PC-3 (cell line): Measurements from ENCODE around the gene NEU3. TPM values are rescaled to one million over a fixed set of nuclear protein-coding genes. Genes with fewer than 3 reads are reported as not detected.
"Not testable (repeated sequence)": the region's sequence is repeated elsewhere in the genome, so short reads cannot be mapped to it uniquely, and the experiment has no call there.

Experiments
- ATAC-seq: fragments of 200-7000 bp; cut with Tn5 transposase; 2 replicates; pipeline ENCODE4 v1.9.1; 2020; ENCODE audit warnings: mild to moderate bottlenecking, moderate library complexity
- BruUV-seq: library from RNA; stranded (reverse); fragments of 400-500 nt; replicated peaks from 2 replicates; lab custom pipeline; 2021; lab: Mats Ljungman, UMichigan
- CTCF ChIA-PET: fragments of 300-600 bp; sonication (Branson Sonifier 250); formaldehyde crosslinking; loops from one replicate; lab custom pipeline; 2022; ENCODE audit warnings: antibody characterized with exemption; lab: Charles Lee
- POLR2A ChIA-PET: fragments of 300-600 bp; sonication (Branson Sonifier 250); formaldehyde crosslinking; loops from one replicate; lab custom pipeline; 2022; ENCODE audit warnings: antibody characterized with exemption; ENCODE audit not compliant: unreplicated experiment; lab: Charles Lee
- DNase-seq: peaks from one replicate; pipeline ENCODE4 v3.0.0-alpha.2; 2015
- H2AFZ ChIP-seq: fragments of 300-600 bp; sonication (generic); 2 replicates; pipeline ENCODE4 v1.6.0; 2016; ENCODE audit warnings: antibody characterized with exemption, low read length
- H3F3A ChIP-seq: fragments of 300-600 bp; sonication (generic); one replicate; pipeline ENCODE4 v1.6.0; 2017; ENCODE audit warnings: antibody characterized with exemption, low read length, control low read depth, mild to moderate bottlenecking; ENCODE audit not compliant: unreplicated experiment
- H3K27ac ChIP-seq: fragments of 300-600 bp; sonication (generic); 2 replicates; pipeline ENCODE4 v1.5.1; 2016; ENCODE audit warnings: mild to moderate bottlenecking, low read length
- H3K27me3 ChIP-seq: fragments of 300-600 bp; sonication (generic); 2 replicates; pipeline ENCODE4 v1.6.1; 2016; ENCODE audit warnings: low read length, mixed read lengths
- H3K36me3 ChIP-seq: fragments of 300-600 bp; sonication (generic); 2 replicates; pipeline ENCODE4 v1.6.1; 2016; ENCODE audit warnings: low read depth, mixed run types, low read length, mixed read lengths
- H3K4me1 ChIP-seq: fragments of 300-600 bp; sonication (generic); 2 replicates; pipeline ENCODE4 v1.5.1; 2016; ENCODE audit warnings: low read length; ENCODE audit not compliant: insufficient read depth
- H3K4me2 ChIP-seq: fragments of 300-600 bp; sonication (generic); 2 replicates; pipeline ENCODE4 v1.6.0; 2016; ENCODE audit warnings: low read length
- H3K4me3 ChIP-seq: fragments of 300-600 bp; sonication (generic); 2 replicates; pipeline ENCODE4 v1.5.1; 2016; ENCODE audit warnings: mild to moderate bottlenecking, low read length, mixed read lengths
- H3K79me2 ChIP-seq: fragments of 300-600 bp; sonication (generic); 2 replicates; pipeline ENCODE4 v1.6.1; 2017; ENCODE audit warnings: low read length, mixed read lengths
- H3K9ac ChIP-seq: fragments of 300-600 bp; sonication (generic); 2 replicates; pipeline ENCODE4 v1.6.0; 2016; ENCODE audit warnings: mild to moderate bottlenecking, low read length
- H3K9me2 ChIP-seq: fragments of 300-600 bp; sonication (generic); replicated peaks from 2 replicates; pipeline ENCODE4 v1.6.1; 2016; ENCODE audit warnings: mixed run types, low read length, mixed read lengths
- H3K9me3 ChIP-seq: fragments of 300-600 bp; sonication (generic); 2 replicates; pipeline ENCODE4 v1.6.1; 2016; ENCODE audit warnings: low read length, mixed read lengths
- H4K20me1 ChIP-seq: fragments of 300-600 bp; sonication (generic); 2 replicates; pipeline ENCODE4 v1.6.1; 2016; ENCODE audit warnings: low read length, mixed read lengths
- EZH2 ChIP-seq: fragments of 300-600 bp; sonication (generic); IDR thresholded peaks from one replicate; pipeline ENCODE4 v1.6.1; 2017; ENCODE audit warnings: antibody characterized with exemption, mild to moderate bottlenecking, low read length; ENCODE audit not compliant: unreplicated experiment
- EZH2phosphoT487 ChIP-seq: fragments of 300-600 bp; sonication (generic); IDR thresholded peaks from 2 replicates; pipeline ENCODE4 v1.6.1; 2018; ENCODE audit warnings: mild to moderate bottlenecking, antibody characterized with exemption, low read length, borderline replicate concordance
- intact Hi-C: fragments of 100-400 bp; cut with micrococcal nuclease; formaldehyde crosslinking; loops from 2 replicates; pipeline ENCODE4 v1.9.0; 2023
- total RNA-seq: library from RNA; depleted of rRNA; stranded (reverse); fragments of >200 nt; gene quantifications from 2 replicates; pipeline ENCODE4 v1.2.3, GENCODE V29; 2014
- TF ChIP-seq, protein P1 (sequence below): fragments of 300-600 bp; sonication (generic); conservative IDR thresholded peaks from 2 replicates; pipeline ENCODE4 v1.5.1; 2017; ENCODE audit warnings: antibody characterized with exemption, low read depth, mild to moderate bottlenecking, low read length

Gene NEU3
- total RNA-seq, 1 experiment from 2014 or later: 15.7 TPM

DNA sequence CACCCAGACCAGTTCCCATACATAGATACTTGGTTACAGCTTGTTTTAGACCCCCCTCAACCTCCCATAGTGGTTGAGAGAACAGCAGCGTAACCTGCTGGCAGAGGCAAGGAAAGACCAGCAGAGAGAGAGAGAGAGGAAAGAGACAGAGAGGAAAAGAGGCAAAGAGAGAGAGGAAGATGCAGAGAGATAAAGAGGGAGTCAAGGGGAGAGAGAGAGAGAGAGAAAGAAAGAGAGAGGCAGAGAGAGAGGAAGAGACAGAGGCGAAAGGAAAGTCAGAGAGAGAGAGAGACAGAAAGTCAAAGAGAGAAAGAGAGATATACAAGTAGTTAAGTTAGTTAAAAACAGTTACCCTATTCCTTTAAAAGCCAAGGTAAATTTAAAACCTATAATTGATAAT, 52.5 kb downstream of the NEU3 start:
- H3K9me2 ChIP-seq: no peaks in the 10 kb centered on the region
- POLR2A ChIA-PET: no interaction called here
- no peaks in the 10 kb centered on the region for H4K20me1 ChIP-seq

DNA sequence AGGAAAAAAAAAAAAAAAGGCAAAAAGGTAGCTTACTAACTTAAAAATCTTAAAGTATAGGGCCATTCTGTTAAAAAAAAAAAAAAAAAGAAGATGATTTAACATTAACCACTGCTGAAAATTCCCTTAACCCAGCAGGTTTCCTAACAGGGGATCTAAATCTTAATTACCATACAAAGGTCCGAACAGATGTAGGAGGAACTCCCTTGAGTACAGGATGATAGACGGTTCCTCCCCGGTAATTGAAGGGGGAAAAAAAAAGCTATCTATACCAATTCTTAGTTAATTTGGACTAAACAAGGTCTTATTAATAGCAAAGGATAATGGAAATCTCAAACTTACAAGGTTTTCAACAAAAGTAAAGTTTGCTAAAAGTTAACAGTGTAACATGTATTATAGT, 53.1 kb downstream of the NEU3 start:
- DNase-seq, intact Hi-C loops, H3K79me2 ChIP-seq, H3K4me3 ChIP-seq, POLR2A ChIA-PET, H2AFZ ChIP-seq, H3K9me3 ChIP-seq, H3K27me3 ChIP-seq, H3K9ac ChIP-seq, BruUV-seq, H3K27ac ChIP-seq, H3K4me2 ChIP-seq, H3K36me3 ChIP-seq, CTCF ChIA-PET, ATAC-seq, H3K9me2 ChIP-seq, H3K4me1 ChIP-seq, H4K20me1 ChIP-seq, H3F3A ChIP-seq: not testable (repeated sequence)

More for the DNA sequence above, 52.5 kb downstream of the NEU3 start:
- no peak overlapping the region for H3K9ac ChIP-seq
- no TSS peak for BruUV-seq
- TF ChIP-seq, protein P1, sequence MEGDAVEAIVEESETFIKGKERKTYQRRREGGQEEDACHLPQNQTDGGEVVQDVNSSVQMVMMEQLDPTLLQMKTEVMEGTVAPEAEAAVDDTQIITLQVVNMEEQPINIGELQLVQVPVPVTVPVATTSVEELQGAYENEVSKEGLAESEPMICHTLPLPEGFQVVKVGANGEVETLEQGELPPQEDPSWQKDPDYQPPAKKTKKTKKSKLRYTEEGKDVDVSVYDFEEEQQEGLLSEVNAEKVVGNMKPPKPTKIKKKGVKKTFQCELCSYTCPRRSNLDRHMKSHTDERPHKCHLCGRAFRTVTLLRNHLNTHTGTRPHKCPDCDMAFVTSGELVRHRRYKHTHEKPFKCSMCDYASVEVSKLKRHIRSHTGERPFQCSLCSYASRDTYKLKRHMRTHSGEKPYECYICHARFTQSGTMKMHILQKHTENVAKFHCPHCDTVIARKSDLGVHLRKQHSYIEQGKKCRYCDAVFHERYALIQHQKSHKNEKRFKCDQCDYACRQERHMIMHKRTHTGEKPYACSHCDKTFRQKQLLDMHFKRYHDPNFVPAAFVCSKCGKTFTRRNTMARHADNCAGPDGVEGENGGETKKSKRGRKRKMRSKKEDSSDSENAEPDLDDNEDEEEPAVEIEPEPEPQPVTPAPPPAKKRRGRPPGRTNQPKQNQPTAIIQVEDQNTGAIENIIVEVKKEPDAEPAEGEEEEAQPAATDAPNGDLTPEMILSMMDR: no peak
- TF ChIP-seq EZH2phosphoT487 (no peak), EZH2 (no peak)
- no peak for ATAC-seq
- peaks cover 3% of the 10 kb centered on the region for H3K4me1 ChIP-seq
- no peak for DNase-seq
- CTCF ChIA-PET: no interaction called here
- no peak overlapping the region for H3K4me2 ChIP-seq
- H3K36me3 ChIP-seq: no peaks in the 10 kb centered on the region
- H3K27ac ChIP-seq: no peak overlapping the region
- no peaks in the 10 kb centered on the region for H3F3A ChIP-seq
- H3K9me3 ChIP-seq: no peaks in the 10 kb centered on the region
- no peaks in the 10 kb centered on the region for H3K79me2 ChIP-seq
- no peak overlapping the region for H2AFZ ChIP-seq
- H3K4me3 ChIP-seq: no peak overlapping the region
- no peaks in the 10 kb centered on the region for H3K27me3 ChIP-seq
- intact Hi-C loops: no loop called here

DNA sequence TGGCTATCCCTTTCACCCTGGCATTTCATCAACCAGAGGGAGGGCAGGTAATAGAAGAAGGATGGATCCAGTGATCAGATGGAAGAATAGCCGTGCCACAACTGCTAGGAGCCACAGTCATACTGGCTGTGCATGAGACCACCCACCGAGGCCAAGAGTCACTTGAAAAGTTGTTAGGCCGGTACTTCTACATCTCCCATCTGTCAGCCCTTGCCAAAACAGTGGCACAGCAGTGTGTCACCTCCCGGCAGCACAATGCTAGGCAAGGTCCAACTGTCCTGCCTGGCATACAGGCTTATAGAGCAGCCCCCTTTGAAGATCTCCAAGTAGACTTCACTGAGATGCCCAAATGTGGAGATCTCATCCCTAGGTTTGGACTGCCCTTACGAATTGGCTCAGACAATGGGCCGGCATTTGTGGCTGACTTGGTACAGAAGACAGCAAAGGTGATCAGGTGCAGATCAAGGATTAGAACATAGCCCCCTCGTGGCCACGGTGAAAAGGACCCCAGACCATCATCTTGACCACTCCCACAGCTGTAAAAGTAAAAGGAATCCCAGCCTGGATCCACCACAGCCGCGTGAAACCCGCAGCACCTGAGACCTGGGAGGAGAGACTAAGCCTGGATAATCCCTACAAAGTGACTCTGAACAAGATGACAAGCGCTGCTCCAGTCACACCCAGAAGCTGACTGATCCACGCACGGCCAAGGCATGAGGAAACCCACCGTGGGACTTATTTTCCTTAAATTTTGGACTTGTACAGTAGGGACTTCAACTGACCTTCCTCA, 55.8 kb downstream of the NEU3 start:
- POLR2A ChIA-PET, H3K79me2 ChIP-seq, H3K9me3 ChIP-seq, H3K27ac ChIP-seq, H3K4me3 ChIP-seq, DNase-seq, H4K20me1 ChIP-seq, H3K27me3 ChIP-seq, ATAC-seq, H3K4me2 ChIP-seq, BruUV-seq, H3F3A ChIP-seq, H2AFZ ChIP-seq, CTCF ChIA-PET, intact Hi-C loops, H3K9me2 ChIP-seq, H3K4me1 ChIP-seq, H3K9ac ChIP-seq, H3K36me3 ChIP-seq: not testable (repeated sequence)

DNA sequence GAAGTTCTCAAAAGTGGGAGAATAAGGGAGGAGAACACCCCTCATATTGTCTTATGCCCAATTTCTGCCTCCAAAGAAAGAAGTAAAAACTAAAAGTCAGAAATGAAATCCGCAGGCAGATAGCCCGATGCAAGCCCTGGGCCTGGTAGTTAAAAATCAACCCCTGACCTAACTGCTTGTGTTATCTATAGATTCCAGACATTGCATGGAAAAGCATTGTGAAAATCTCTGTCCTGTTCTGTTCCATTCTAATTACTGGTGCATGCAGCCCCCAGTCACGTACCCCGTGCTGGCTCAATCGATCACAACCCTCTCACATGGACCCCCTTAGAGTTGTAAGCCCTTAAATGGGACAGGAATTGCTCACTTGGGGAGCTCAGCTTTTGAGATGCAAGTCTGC, 57.9 kb downstream of the NEU3 start:
- CTCF ChIA-PET: not testable (repeated sequence)

More for the DNA sequence above, 57.9 kb downstream of the NEU3 start:
- H3K36me3 ChIP-seq, H3K4me3 ChIP-seq, BruUV-seq, H3K27me3 ChIP-seq, H3K9me3 ChIP-seq, POLR2A ChIA-PET, H3K9me2 ChIP-seq, DNase-seq, intact Hi-C loops, H3K79me2 ChIP-seq, ATAC-seq, H3K4me1 ChIP-seq, H3K4me2 ChIP-seq, H3K9ac ChIP-seq, H4K20me1 ChIP-seq, H3F3A ChIP-seq, H3K27ac ChIP-seq, H2AFZ ChIP-seq: not testable (repeated sequence)
